PC-9 (cell line): Measurements from ENCODE around the gene HIBADH.

Experiments used
- EZH2 ChIP-seq: fragments of 200-600 bp; sonication (generic); IDR thresholded peaks from 2 replicates; pipeline ENCODE4 v1.8.0; 2017; ENCODE audit warnings: antibody characterized with exemption, low read depth
- TF ChIP-seq, protein P1 (sequence below): fragments of 200-600 bp; sonication (generic); conservative IDR thresholded peaks from 2 replicates; pipeline ENCODE4 v1.6.1; 2017; ENCODE audit warnings: mixed run types, antibody characterized with exemption, mild to moderate bottlenecking, moderate library complexity

DNA sequence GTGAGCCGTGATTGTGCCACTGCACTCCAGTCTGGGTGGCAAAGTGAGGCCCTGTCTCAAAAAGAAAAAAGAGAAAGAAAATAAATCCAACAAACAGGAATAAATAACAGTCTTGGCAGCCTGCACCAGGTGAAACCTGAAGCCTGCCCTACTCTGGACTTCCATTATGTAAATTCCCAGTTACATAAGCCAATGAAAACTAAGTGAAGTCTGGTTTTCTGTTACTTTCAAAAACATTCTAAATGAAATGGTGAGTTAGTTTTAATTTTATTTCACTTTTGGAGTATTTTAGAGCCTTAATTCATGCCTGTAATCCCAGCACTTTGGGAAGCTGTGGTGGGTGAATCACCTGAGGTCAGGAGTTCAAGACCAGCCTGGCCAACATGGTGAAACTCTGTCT, 22.5 kb upstream of the HIBADH start:
- TF ChIP-seq, protein P1, sequence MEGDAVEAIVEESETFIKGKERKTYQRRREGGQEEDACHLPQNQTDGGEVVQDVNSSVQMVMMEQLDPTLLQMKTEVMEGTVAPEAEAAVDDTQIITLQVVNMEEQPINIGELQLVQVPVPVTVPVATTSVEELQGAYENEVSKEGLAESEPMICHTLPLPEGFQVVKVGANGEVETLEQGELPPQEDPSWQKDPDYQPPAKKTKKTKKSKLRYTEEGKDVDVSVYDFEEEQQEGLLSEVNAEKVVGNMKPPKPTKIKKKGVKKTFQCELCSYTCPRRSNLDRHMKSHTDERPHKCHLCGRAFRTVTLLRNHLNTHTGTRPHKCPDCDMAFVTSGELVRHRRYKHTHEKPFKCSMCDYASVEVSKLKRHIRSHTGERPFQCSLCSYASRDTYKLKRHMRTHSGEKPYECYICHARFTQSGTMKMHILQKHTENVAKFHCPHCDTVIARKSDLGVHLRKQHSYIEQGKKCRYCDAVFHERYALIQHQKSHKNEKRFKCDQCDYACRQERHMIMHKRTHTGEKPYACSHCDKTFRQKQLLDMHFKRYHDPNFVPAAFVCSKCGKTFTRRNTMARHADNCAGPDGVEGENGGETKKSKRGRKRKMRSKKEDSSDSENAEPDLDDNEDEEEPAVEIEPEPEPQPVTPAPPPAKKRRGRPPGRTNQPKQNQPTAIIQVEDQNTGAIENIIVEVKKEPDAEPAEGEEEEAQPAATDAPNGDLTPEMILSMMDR, result no peak
- TF ChIP-seq EZH2, result no peak
